AG04449 (cell line): ENCODE measurements around the gene ALK.

Experiments used
- CTCF ChIA-PET: fragments of 350-600 bp; formaldehyde crosslinking; extraction: SDS; loops from one replicate; lab custom pipeline; 2021; ENCODE audit warnings: antibody characterized with exemption; lab: Yijun Ruan, JAX
- POLR2A ChIA-PET: fragments of 400-600, 350-600 bp; formaldehyde crosslinking; extraction: SDS; loops from one replicate; lab custom pipeline; 2020; ENCODE audit warnings: antibody characterized with exemption, inconsistent platforms; lab: Yijun Ruan, JAX
- DNase-seq: peaks from one replicate; pipeline ENCODE4 v3.0.0-alpha.2; 2010; ENCODE audit warnings: low read depth, low spot score
- H3K4me3 ChIP-seq: 2 replicates; pipeline ENCODE4 v1.5.1; 2011; ENCODE audit warnings: low read depth, mild to moderate bottlenecking, control low read depth, low read length
- TF ChIP-seq, protein P1 (sequence below): IDR thresholded peaks from one replicate; pipeline ENCODE4 v1.5.1; 2011; ENCODE audit warnings: mild to moderate bottlenecking, moderate library complexity, low read length, control low read depth, inconsistent platforms; ENCODE audit not compliant: insufficient read depth; ENCODE audit errors: missing control alignments

The ALK gene

DNA sequence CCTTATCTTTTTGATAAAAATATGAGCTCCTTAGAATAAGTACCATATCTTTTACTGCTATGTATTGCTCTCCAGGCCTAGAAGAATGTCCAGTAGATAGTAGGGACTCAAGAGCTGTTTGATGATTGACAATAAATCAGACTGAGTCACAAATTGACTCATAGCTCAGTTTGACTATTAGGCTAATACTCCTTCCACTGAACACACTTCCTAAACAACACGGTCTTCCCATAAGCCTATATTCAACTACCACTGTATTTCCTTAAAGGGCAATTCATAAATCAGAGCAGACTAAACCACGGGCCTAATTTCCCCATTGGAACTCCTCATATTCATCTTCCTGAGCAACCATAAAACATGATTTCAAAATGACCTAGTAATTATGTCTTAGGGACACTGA, 258.5 kb downstream of the ALK start:
- TF ChIP-seq, protein P1, sequence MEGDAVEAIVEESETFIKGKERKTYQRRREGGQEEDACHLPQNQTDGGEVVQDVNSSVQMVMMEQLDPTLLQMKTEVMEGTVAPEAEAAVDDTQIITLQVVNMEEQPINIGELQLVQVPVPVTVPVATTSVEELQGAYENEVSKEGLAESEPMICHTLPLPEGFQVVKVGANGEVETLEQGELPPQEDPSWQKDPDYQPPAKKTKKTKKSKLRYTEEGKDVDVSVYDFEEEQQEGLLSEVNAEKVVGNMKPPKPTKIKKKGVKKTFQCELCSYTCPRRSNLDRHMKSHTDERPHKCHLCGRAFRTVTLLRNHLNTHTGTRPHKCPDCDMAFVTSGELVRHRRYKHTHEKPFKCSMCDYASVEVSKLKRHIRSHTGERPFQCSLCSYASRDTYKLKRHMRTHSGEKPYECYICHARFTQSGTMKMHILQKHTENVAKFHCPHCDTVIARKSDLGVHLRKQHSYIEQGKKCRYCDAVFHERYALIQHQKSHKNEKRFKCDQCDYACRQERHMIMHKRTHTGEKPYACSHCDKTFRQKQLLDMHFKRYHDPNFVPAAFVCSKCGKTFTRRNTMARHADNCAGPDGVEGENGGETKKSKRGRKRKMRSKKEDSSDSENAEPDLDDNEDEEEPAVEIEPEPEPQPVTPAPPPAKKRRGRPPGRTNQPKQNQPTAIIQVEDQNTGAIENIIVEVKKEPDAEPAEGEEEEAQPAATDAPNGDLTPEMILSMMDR = no peak
- no peak for DNase-seq
- POLR2A ChIA-PET = no interaction called here
- CTCF ChIA-PET = no interaction called here
- no peak overlapping the region for H3K4me3 ChIP-seq

DNA sequence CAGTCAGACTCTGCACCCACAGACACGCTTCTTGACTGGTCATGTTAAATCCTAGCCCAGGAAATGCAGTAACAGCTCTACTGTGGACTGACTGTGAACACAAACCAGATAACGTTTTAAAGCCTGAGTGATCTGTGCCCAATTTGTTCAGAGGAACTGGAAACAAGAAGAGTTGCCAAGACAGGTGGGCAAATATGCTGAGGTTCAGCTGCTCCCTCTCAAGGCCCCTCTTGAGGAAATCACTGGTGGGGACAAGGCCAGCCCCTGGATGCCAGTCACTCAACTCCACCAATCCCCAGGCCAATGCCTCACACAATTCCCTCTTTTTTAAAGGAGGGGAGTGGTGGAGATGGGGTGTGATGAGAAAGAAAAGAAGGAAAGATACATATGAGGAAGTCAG, 261.2 kb downstream of the ALK start:
- POLR2A ChIA-PET = no interaction called here
- TF ChIP-seq, protein P1 = no peak
- no peak for DNase-seq
- CTCF ChIA-PET = no interaction called here
- no peak overlapping the region for H3K4me3 ChIP-seq

DNA sequence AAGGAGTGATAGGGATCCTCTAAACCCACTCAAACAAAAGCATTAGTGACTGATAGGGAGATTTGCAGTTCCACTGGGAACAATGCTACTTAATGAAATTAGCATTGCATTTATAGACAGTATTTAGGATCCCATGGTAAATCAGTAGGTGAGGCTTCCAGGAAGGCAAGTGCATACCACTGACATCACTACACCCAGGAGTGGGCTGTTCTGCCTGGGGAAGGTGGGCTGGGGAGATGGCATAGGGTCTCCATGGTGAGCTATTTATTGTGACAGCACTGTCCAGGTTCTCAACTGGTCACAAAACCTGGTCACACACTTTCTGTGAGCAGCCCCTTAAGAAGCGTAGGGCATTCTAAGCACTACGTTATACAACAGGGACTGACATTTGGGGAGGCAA, 262.2 kb downstream of the ALK start:
- no peak overlapping the region for H3K4me3 ChIP-seq
- no peak for DNase-seq
- TF ChIP-seq, protein P1 = no peak
- CTCF ChIA-PET = no interaction called here
- POLR2A ChIA-PET = no interaction called here

DNA sequence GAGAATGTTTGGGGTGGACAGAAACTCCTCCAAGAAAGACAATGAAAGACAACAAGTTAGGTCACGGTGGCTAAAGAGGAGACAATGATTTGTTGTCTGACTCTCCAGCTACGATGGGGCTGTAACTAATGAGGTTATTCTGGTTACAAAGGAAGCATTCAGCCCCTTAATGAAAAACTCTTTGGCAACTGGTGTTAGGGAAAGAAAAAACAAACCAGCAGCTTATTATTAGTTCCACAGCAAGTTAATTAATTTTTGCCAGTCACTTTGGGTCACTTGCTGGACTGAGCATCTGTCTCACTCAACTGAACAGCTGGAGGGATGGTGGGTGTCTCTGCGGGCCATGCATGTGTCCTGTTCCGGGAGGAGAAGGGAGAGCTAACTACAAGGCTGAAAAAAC, 263.7 kb downstream of the ALK start:
- CTCF ChIA-PET = interaction anchor here (0.8 kb wide), 1 partner anchor 11 kb away, joined by 3 read pairs; no protein-coding TSS in a partner anchor
- H3K4me3 ChIP-seq = no peak overlapping the region
- POLR2A ChIA-PET = no interaction called here
- TF ChIP-seq, protein P1 = no peak
- no peak for DNase-seq

DNA sequence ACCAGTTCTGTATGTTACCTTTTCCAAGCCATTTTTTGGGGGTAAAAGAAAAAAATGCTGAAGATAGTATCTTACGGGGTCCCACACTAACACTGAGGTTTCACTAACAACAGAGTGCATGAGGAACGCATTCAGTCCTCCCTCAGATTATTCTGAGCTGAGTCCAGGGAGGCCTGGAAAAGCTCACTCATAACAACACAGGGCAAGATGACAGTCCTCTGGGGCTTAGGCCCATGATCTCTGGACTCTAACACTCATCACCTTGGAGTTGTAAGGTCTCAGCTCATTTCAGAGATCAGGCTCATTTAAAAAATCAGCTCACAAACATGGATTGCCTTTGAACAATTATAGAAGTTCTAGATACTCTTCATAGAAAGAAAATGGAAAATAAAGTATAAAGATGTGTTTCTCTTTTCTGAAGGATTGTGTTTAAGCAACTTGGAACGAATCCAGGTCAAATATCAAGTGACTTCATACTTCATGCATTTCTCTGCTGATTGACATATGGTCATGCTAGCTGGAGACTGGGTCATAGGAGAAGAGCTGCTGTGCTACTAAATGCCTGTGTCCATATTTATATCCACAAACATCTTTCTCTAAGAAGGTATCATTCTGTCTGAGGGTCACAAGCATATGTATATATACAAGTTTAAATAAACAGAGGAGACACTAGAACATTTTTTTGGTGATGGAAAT, 265.8 kb downstream of the ALK start:
- ChIA-PET CTCF (interaction anchor here (0.6 kb wide), 1 partner anchor 383 kb away, joined by 3 read pairs; no protein-coding TSS in a partner anchor), POLR2A (no interaction called here)
- no peak for DNase-seq
- no peak overlapping the region for H3K4me3 ChIP-seq
- TF ChIP-seq, protein P1 = no peak

DNA sequence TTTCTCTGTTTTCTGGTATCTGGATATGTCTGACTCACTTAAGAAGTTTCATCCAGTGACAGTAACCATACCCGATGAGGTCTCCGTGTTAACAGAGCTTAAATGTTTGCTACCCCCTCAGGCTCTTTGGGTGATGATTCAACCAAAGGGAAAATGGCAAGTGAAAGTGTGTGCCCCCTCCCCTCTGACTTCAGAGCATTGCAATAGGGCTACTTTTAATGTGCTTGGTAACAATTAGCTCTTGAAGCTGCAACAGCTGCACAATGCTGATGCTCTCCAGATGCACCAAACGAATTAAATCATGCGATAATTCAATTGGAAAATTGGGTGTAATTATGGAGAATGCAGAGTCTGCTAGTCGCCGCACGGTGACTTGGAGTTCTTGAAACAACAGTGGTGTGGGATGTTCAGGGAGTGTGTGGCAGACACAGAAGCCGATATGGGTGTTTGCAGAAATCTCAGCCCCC, 270.7 kb downstream of the ALK start:
- H3K4me3 ChIP-seq = no peak overlapping the region
- CTCF ChIA-PET = interaction anchor here (1.0 kb wide), 1 partner anchor 13 kb away, joined by 4 read pairs; no protein-coding TSS in a partner anchor
- TF ChIP-seq, protein P1 = no peak
- DNase-seq = no peak
- POLR2A ChIA-PET = interaction anchor here (0.6 kb wide), 1 partner anchor 150 kb away, joined by 3 read pairs; no protein-coding TSS in a partner anchor
